Fibroblast of villous mesenchyme (primary cell): Measurements from ENCODE around the gene LSR. TPM values are rescaled to one million over a fixed set of nuclear protein-coding genes. Genes with fewer than 3 reads are reported as not detected.
"Not testable (repeated sequence)": the region's sequence is repeated elsewhere in the genome, so short reads cannot be mapped to it uniquely, and the experiment has no call there.

Source experiments
- DNase-seq: peaks from one replicate; pipeline ENCODE4 v3.0.0-alpha.2; 2010; ENCODE audit warnings: low read depth
- H3K4me3 ChIP-seq: 2 replicates; pipeline ENCODE4 v1.5.1; 2011; ENCODE audit warnings: low read depth, mild to moderate bottlenecking, low read length
- CTCF ChIP-seq: IDR thresholded peaks from 2 replicates; pipeline ENCODE4 v1.5.1; 2012; ENCODE audit warnings: low read depth, mild to moderate bottlenecking, low read length; ENCODE audit not compliant: insufficient read depth
- total RNA-seq: library from RNA; depleted of rRNA; stranded (reverse); fragments of >200 nt; gene quantifications from 2 replicates; pipeline ENCODE4 v1.2.3, GENCODE V29; 2012

LSR gene
- total RNA-seq, 1 donor = 0.86 TPM

- DNase-seq = no peak
- H3K4me3 ChIP-seq = no peak overlapping the region
- TF ChIP-seq CTCF = no peak
These were observed 36.3 kb downstream of the LSR start for GRCh38 chr19:35285095-35285449.

GRCh38 chr19:35285465-35285864 is 36.7 kb downstream of the LSR start:
- DNase-seq, H3K4me3 ChIP-seq: not testable (repeated sequence)

- not testable (repeated sequence) for DNase-seq, H3K4me3 ChIP-seq
These were observed 37.3 kb downstream of the LSR start for GRCh38 chr19:35286101-35286500.

- no peak for DNase-seq
- TF ChIP-seq CTCF = no peak
- no peak overlapping the region for H3K4me3 ChIP-seq
These were observed 38.9 kb downstream of the LSR start for GRCh38 chr19:35287713-35288112.

- H3K4me3 ChIP-seq = no peak overlapping the region
- no peak for TF ChIP-seq CTCF
- DNase-seq = no peak
These were observed 39.5 kb downstream of the LSR start for GRCh38 chr19:35288331-35288730.

GRCh38 chr19:35288906-35289305 is 40.1 kb downstream of the LSR start:
- H3K4me3 ChIP-seq = no peak overlapping the region
- no peak for DNase-seq
- no peak for TF ChIP-seq CTCF

- no peak overlapping the region for H3K4me3 ChIP-seq
- no peak for TF ChIP-seq CTCF
- DNase-seq = no peak
These were observed 41.8 kb downstream of the LSR start for GRCh38 chr19:35290381-35291127.

- no peak for DNase-seq
- H3K4me3 ChIP-seq = no peak overlapping the region
- TF ChIP-seq CTCF = no peak
These were observed 42.5 kb downstream of the LSR start for GRCh38 chr19:35291259-35291658.
